SU-DHL-6 (cell line): ENCODE measurements around the gene RPS6KA5.

Experiments
- CTCF ChIP-seq: fragments of 200-600 bp; sonication (generic); IDR thresholded peaks from one replicate; pipeline ENCODE4 v1.5.1; 2017; ENCODE audit warnings: antibody characterized with exemption, mild to moderate bottlenecking, low read length, moderate library complexity; ENCODE audit not compliant: insufficient read depth, poor library complexity, severe bottlenecking
- EZH2phosphoT487 ChIP-seq: fragments of 200-600 bp; sonication (generic), shearing (Covaris generic); conservative IDR thresholded peaks from 2 replicates; pipeline ENCODE4 v1.6.1; 2018; ENCODE audit warnings: mild to moderate bottlenecking, antibody characterized with exemption, low read length, moderate library complexity, mixed read lengths

- TF ChIP-seq CTCF, result no peak
- no peak for TF ChIP-seq EZH2phosphoT487
Observed at GRCh38 chr14:91008759-91009409, 51.6 kb downstream of the RPS6KA5 start.
